Measurements from ENCODE around the gene TP63.

TP63 gene

GRCh38 chr3:189868061-189868460 is 236.9 kb downstream of the TP63 start:
- TF ChIP-seq CTCF (IDR thresholded peaks at IDR 0.05; ENCODE audit: insufficient read depth, low read length, missing control alignments): no peak
- POLR2A ChIA-PET: no interaction called here
- DNase-seq (ENCODE audit: low read depth, low spot score): no peak
- CTCF ChIA-PET: no interaction called here
- no peak overlapping the region for H3K4me3 ChIP-seq (ENCODE audit: low read depth, low read length)

GRCh38 chr3:189869165-189869564 is 238.0 kb downstream of the TP63 start:
- no peak overlapping the region for H3K4me3 ChIP-seq (ENCODE audit: low read depth, low read length)
- ChIA-PET POLR2A (no interaction called here), CTCF (no interaction called here)
- TF ChIP-seq CTCF (IDR thresholded peaks at IDR 0.05; ENCODE audit: insufficient read depth, low read length, missing control alignments): no peak
- DNase-seq (ENCODE audit: low read depth, low spot score): no peak

GRCh38 chr3:189871418-189871817 is 240.2 kb downstream of the TP63 start:
- ChIA-PET POLR2A (no interaction called here), CTCF (no interaction called here)
- TF ChIP-seq CTCF (IDR thresholded peaks at IDR 0.05; ENCODE audit: insufficient read depth, low read length, missing control alignments): no peak
- H3K4me3 ChIP-seq (ENCODE audit: low read depth, low read length): no peak overlapping the region
- no peak for DNase-seq (ENCODE audit: low read depth, low spot score)

- H3K4me3 ChIP-seq (ENCODE audit: low read depth, low read length): no peak overlapping the region
- ChIA-PET POLR2A (no interaction called here), CTCF (no interaction called here)
- no peak for TF ChIP-seq CTCF (IDR thresholded peaks at IDR 0.05; ENCODE audit: insufficient read depth, low read length, missing control alignments)
- no peak for DNase-seq (ENCODE audit: low read depth, low spot score)
Measured at GRCh38 chr3:189883113-189883753, 252.0 kb downstream of the TP63 start.

GRCh38 chr3:189890496-189890895 is 259.3 kb downstream of the TP63 start:
- no peak for TF ChIP-seq CTCF (IDR thresholded peaks at IDR 0.05; ENCODE audit: insufficient read depth, low read length, missing control alignments)
- ChIA-PET POLR2A (no interaction called here), CTCF (no interaction called here)
- no peak for DNase-seq (ENCODE audit: low read depth, low spot score)
- no peak overlapping the region for H3K4me3 ChIP-seq (ENCODE audit: low read depth, low read length)

GRCh38 chr3:189896533-189896932 is 265.3 kb downstream of the TP63 start:
- TF ChIP-seq CTCF (IDR thresholded peaks at IDR 0.05; ENCODE audit: insufficient read depth, low read length, missing control alignments): no peak
- H3K4me3 ChIP-seq (ENCODE audit: low read depth, low read length): no peak overlapping the region
- POLR2A ChIA-PET: no interaction called here
- DNase-seq (ENCODE audit: low read depth, low spot score): no peak
- CTCF ChIA-PET: no interaction called here

All from AG04449 (cell line).